HEK293T (cell line): ENCODE measurements around the gene C5AR2.

ENCODE experiments used
- ARNT ChIP-seq: fragments of 450-650 bp; IDR thresholded peaks from 2 replicates; pipeline ENCODE4 v1.6.1; 2017; ENCODE audit warnings: mild to moderate bottlenecking
- BHLHE40 ChIP-seq: fragments of 450-650 bp; IDR thresholded peaks from 2 replicates; pipeline ENCODE4 v1.6.1; 2016; ENCODE audit warnings: mild to moderate bottlenecking, moderate library complexity, borderline replicate concordance
- ELF4 ChIP-seq: fragments of 450-650 bp; IDR thresholded peaks from 2 replicates; pipeline ENCODE4 v1.6.1; 2017; ENCODE audit warnings: antibody characterized with exemption
- FOXA1 ChIP-seq: fragments of 450-650 bp; IDR thresholded peaks from 2 replicates; pipeline ENCODE4 v1.6.1; 2016; ENCODE audit warnings: mild to moderate bottlenecking
- FOXK2 ChIP-seq: fragments of 450-650 bp; IDR thresholded peaks from 2 replicates; pipeline ENCODE4 v1.6.1; 2016; ENCODE audit warnings: mild to moderate bottlenecking
- FOXM1 ChIP-seq: fragments of 450-650 bp; IDR thresholded peaks from 2 replicates; pipeline ENCODE4 v1.6.1; 2017; ENCODE audit warnings: mild to moderate bottlenecking, borderline replicate concordance
- HDGF ChIP-seq: fragments of 450-650 bp; IDR thresholded peaks from 2 replicates; pipeline ENCODE4 v1.6.1; 2017; ENCODE audit warnings: antibody characterized with exemption, borderline replicate concordance
- NFRKB ChIP-seq: fragments of 450-650 bp; IDR thresholded peaks from 2 replicates; pipeline ENCODE4 v1.6.1; 2016; ENCODE audit warnings: mild to moderate bottlenecking, moderate library complexity
- SP1 ChIP-seq: fragments of 450-650 bp; IDR thresholded peaks from 2 replicates; pipeline ENCODE4 v1.6.1; 2017
- SUZ12 ChIP-seq: fragments of 450-650 bp; IDR thresholded peaks from 2 replicates; pipeline ENCODE4 v1.6.1; 2016; ENCODE audit warnings: mild to moderate bottlenecking
- TARDBP ChIP-seq: fragments of 450-650 bp; IDR thresholded peaks from 2 replicates; pipeline ENCODE4 v1.6.1; 2016
- ZNF384 ChIP-seq: fragments of 450-650 bp; IDR thresholded peaks from 2 replicates; pipeline ENCODE4 v1.6.1; 2016

- TF ChIP-seq ELF4 (no peak), FOXM1 (no peak), BHLHE40 (no peak), NFRKB (no peak), ZNF384 (no peak), HDGF (no peak), SP1 (no peak), ARNT (no peak), FOXA1 (no peak), SUZ12 (no peak), TARDBP (no peak), FOXK2 (no peak)
Measured at GRCh38 chr19:47341734-47342133, 9.8 kb downstream of the C5AR2 start.
